ENCODE measurements around the gene ITGB1.

DNA sequence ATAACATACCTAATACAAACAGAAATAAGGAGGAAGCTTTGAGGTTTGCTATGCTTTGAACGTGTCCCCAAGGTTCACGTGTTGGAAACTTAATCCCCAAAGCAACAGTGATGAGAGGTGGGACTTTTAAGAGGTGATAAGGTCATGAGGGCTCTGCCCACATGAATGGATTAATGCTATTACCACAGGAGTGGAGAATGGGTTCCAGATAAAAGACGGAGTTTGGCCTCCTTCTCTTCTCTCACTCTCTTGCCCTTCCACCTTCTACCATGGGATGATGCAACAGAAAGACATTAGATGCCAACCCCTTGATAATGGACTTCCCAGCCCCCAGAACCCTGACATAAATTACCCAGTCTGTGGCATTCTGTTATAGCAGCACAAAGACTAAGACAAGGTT, 9.6 kb downstream of the ITGB1 start:
- no peak for TF ChIP-seq CTCF (conservative IDR thresholded peaks at IDR 0.05)
- no peak for TF ChIP-seq EZH2 (IDR thresholded peaks at IDR 0.05; ENCODE audit: low read depth)
